HCT116 (cell line): ENCODE measurements around the gene ACSM5.

ENCODE experiments used
- EGR1 ChIP-seq: IDR thresholded peaks from 2 replicates; pipeline ENCODE4 v1.6.1; 2012; ENCODE audit warnings: low read depth
- EZH2 ChIP-seq: fragments of 200-600 bp; sonication (generic); IDR thresholded peaks from 2 replicates; pipeline ENCODE4 v1.6.1; 2017; ENCODE audit warnings: antibody characterized with exemption, mixed run types
- JUND ChIP-seq: IDR thresholded peaks from 2 replicates; pipeline ENCODE4 v1.6.1; 2012
- POLR2AphosphoS5 ChIP-seq: IDR thresholded peaks from 2 replicates; pipeline ENCODE4 v1.6.1; 2011; ENCODE audit warnings: mild to moderate bottlenecking, low read depth, low read length, moderate library complexity
- SP1 ChIP-seq: IDR thresholded peaks from 2 replicates; pipeline ENCODE4 v1.6.1; 2012; ENCODE audit warnings: low read depth
- TCF7L2 ChIP-seq: IDR thresholded peaks from 2 replicates; pipeline ENCODE4 v1.7.0; 2011; ENCODE audit warnings: borderline replicate concordance, inconsistent platforms; ENCODE audit not compliant: insufficient read depth, insufficient read length; ENCODE audit errors: extremely low read depth
- YY1 ChIP-seq: IDR thresholded peaks from 2 replicates; pipeline ENCODE4 v1.6.1; 2011; ENCODE audit warnings: low read length, low read depth, moderate library complexity, mild to moderate bottlenecking; ENCODE audit not compliant: insufficient replicate concordance; ENCODE audit errors: extremely low read depth
- ZNF274 ChIP-seq: fragments of 200-500 bp; sonication (Bioruptor generic); IDR thresholded peaks from 2 replicates; pipeline ENCODE4 v1.6.1; 2014; ENCODE audit warnings: mild to moderate bottlenecking, low read depth, low read length, inconsistent platforms
- TF ChIP-seq, protein P1 (sequence below), 3 experiments: fragments of 200-600 bp in 1 of 3; sonication (generic) in 1 of 3; IDR thresholded peaks in 2 of 3; conservative IDR thresholded peaks in 1 of 3; 2 replicates each; pipeline ENCODE4 v1.5.1; 2012 to 2017; ENCODE audit warnings: low read depth in 2 of 3, low read length in 2 of 3, antibody characterized with exemption in 1 of 3, borderline replicate concordance in 1 of 3, control low read depth in 1 of 3, mild to moderate bottlenecking in 1 of 3, mixed read lengths in 1 of 3, mixed run types in 1 of 3, moderate library complexity in 1 of 3; ENCODE audit not compliant: insufficient read depth in 1 of 3

GRCh38 chr16:20369452-20370054, 39.8 kb upstream of the ACSM5 start:
- TF ChIP-seq POLR2AphosphoS5 (no peak), EZH2 (no peak), SP1 (no peak), TCF7L2 (no peak), JUND (no peak), ZNF274 (no peak), EGR1 (no peak), YY1 (no peak)
- TF ChIP-seq, protein P1, sequence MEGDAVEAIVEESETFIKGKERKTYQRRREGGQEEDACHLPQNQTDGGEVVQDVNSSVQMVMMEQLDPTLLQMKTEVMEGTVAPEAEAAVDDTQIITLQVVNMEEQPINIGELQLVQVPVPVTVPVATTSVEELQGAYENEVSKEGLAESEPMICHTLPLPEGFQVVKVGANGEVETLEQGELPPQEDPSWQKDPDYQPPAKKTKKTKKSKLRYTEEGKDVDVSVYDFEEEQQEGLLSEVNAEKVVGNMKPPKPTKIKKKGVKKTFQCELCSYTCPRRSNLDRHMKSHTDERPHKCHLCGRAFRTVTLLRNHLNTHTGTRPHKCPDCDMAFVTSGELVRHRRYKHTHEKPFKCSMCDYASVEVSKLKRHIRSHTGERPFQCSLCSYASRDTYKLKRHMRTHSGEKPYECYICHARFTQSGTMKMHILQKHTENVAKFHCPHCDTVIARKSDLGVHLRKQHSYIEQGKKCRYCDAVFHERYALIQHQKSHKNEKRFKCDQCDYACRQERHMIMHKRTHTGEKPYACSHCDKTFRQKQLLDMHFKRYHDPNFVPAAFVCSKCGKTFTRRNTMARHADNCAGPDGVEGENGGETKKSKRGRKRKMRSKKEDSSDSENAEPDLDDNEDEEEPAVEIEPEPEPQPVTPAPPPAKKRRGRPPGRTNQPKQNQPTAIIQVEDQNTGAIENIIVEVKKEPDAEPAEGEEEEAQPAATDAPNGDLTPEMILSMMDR (IDR thresholded peaks at IDR 0.05 in 2 of 3, conservative IDR thresholded peaks at IDR 0.05 in 1 of 3; ENCODE audit: borderline replicate concordance in 1 of 3, insufficient read depth in 1 of 3, low read depth in 2 of 3, low read length in 2 of 3), result no peak
